Daoy (cell line): ENCODE results near the gene TBC1D19. TPM values are rescaled to one million over a fixed set of nuclear protein-coding genes. Genes with fewer than 3 reads are reported as not detected.
"Not testable (repeated sequence)": the region's sequence is repeated elsewhere in the genome, so short reads cannot be mapped to it uniquely, and the experiment has no call there.

Source experiments
- DNase-seq: peaks from one replicate; pipeline ENCODE4 v3.0.0-alpha.2; 2015; ENCODE audit warnings: low read depth
- total RNA-seq: library from RNA; depleted of rRNA; stranded (reverse); fragments of >200 nt; shearing (Covaris generic); gene quantifications from 2 replicates; pipeline ENCODE4 v1.2.3, GENCODE V29; 2014

TBC1D19 gene
- total RNA-seq, 1 experiment from 2014 or later, result 22.7 TPM

DNA sequence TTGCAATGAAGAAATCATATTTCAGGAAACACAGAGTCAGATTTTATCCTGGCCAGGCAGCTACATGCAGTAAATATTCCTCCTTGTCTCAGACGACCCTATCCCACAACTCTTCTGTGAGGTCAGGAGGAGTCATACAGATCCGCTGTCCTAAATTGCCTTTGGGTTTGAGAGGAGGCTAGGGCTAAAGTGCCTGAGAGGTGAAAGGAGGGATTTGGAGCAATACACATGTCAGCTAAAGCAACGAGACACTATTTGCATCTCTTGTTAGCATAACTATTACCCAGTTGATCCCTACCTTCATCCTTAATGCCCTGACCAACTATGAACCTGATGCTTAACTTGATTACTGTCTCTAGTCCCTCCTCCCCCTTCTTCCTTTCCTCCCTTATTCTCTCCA, 98.6 kb downstream of the TBC1D19 start:
- DNase-seq, result no peak

DNA sequence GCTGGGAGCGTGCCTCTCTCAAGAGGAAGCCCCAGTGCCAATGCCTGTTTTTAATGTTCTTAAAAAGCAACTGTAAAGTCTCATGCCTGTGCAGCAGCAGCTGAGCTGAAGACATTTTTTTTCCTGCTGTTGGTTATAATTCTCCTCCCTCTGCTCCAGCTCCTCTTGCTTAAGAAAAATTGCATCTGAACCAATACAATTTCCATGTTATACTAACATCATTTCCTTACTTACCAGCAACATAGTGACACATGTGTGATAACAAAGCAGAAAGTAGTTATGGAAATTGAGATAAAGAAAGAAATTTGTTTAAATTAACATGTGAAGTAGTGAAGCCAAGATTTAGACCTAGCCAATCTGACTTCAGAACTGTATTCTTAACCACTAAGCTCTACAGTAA, 101.4 kb downstream of the TBC1D19 start:
- no peak for DNase-seq

DNA sequence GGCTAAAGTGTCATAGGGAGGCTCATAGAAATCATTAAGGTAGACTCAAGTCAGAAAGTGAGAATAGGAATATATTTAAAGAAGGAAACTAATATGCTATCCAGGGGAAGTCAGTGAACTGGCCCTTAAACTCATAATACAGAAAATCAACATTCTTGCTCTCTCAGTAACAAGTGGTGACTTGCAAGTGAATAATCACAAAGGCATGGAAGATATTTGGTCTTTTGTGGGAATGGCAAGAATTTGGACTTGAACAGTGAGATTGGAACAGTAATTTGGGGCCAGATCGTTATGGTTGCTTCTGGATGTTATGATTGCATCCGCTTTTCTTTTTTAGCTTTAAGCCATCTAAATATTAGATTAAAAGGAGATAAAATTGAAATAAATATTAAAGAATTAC, 103.8 kb downstream of the TBC1D19 start:
- DNase-seq, result peak; percentile 51

DNA sequence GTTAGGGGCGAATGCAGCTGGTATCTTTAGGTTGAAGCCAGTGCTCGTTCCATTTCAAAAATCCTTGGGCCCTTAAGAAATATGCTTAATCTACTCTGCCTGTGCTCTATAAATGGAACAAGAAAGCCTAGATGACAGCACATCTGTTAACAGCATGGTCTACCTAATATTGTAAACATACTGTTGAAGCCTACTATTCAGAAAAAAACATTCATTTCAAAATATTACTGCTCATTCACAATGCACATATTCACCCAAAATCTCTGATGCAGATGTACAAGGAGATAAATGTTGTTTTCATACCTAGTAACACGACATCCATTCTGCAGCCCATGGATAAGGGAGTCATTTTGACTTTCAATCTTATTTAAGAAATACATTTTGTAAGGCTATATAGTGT, 106.6 kb downstream of the TBC1D19 start:
- DNase-seq, result no peak

DNA sequence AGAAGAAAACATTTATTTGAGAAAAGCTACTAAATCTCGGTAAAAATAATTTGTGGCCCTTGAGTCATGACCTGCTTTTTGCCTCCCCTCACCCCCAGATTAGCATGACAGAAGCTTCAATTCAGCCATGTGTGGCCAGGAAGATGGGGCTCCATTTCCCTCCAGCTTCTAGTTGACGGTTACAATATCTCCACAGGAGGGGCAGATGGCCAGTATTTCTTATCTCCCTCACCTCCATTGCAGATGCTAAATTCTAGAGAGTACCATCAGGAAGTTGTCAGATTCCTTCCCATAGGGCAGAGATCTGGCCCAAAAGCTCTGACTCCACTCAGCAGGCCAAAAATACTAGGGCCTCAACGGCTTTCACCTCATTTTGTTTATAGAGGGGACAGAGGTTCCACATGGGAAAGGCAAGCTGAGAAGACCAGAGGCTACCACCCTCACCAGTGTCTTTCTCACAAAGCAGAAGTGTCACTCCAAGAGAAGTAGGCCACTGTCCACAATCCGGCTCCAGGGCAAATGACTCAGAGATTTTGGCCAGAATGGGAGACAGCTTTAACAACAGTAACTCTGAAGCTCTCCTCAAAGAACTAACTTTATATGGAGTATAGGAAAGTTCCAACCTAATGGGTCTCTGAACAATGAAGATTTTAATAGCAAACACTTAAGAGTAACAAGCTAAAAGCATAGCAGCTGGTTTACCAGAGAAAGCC, 108.3 kb downstream of the TBC1D19 start:
- DNase-seq, result no peak

DNA sequence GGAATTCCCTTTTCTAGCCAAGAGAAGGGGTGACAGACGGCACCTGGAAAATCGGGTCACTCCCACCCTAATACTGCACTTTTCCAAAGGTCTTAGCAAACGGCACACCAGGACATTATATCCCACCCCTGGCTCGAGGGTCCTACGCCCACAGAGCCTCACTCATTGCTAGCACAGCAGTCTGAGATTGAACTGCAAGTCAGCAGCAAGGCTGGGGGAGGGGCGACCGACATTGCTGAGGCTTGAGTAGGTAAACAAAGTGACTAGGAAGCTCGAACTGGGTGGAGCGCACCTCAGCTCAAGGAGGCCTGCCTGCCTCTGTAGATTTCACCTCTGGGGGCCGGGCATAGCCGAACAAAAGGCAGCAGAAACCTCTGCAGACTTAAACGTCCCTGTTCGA, 110.2 kb downstream of the TBC1D19 start:
- not testable (repeated sequence) for DNase-seq

DNA sequence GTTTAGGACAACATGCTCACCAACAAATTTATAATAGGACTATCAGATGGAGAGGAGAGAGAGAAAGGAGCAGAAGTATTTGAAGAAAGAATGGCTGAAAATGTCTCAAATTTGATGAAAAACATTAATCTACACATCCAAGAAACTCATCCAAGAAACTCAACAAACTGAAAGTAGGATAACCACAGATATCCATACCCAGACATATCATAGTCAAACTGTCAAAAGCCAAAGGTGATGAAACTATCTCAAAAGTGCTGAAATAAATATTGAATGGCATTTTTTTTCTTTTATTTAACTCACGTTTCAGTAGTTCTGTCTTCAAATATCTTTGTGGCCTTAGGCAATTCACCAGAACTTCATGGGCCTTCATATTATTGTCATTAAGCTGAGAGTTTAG, 116.2 kb downstream of the TBC1D19 start:
- DNase-seq, result no peak

DNA sequence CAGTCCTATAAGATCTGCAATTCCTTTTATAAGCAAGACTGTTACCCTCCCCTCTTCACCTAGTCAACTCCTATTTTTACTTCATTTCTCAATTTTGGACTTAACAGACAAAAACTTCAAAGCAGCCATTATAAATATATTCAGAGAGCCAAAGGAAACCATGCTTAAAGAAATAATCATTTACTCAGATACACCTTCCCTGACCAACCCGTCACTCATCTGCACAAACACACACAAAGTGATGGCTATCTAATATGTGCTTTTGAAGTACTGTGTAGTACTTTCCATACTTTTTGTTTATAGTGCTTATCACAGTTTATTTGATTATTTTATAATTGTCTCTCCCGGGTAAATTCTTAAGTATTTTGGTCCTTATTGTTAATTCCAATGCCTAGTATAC, 117.2 kb downstream of the TBC1D19 start:
- DNase-seq, result no peak

DNA sequence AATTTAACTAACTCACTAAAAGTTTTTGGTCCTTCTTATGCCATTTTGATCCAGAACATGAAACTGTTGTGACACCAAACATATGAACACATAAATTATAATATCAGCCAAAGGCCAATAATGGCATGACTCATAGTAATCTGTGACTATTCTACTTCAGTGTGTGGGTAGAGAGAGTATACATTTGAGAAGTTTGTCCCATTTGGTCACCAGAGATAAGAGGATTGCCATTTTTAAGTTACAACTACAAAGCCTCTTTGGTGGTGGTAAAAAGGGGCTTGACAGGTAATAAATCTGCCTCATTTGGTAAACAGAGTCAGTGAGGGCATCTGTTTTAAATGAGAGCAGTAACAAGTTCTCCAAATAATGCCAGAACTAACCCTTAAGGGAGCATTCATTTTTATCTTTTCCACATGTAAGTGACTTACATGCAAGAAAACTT, 117.9 kb downstream of the TBC1D19 start:
- DNase-seq, result no peak

DNA sequence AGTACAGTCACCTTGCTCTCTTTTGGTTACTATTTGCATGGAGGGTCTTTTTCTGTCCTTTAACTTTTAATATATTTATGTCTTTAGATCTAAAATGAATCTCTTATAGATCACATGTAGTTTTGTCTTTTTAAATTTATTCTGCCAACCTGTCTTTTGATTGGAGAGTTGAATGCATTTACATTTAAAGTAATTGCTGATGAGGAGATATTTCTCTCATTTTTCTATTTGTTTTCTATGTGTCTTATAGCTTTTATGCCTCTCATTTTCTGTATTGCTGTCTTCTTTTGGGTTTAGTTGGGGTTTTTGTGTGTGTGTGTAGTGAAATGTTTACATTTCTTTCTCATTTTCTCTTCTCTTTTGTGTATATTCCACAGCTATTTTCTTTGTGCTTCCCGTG, 123.5 kb downstream of the TBC1D19 start:
- DNase-seq, result no peak

DNA sequence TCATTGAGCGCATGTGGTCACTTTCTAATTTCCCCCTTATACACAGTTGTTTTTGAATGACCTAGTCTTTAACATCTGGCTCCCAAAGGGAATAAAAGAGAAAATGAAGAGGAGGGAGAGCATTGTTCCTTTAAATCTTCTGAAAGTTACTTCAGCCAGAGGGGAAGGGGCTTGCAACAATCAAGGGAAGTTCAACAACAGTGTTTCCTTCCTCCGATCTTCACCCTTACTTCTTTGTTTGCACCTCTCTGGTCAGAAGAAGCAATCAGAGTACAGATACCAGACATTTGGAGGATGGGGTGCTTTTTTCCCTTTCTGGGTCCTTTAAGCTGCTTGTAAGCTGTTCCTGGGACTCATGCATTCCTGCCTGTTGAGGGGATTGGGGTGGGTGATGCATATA, 125.4 kb downstream of the TBC1D19 start:
- DNase-seq, result no peak

DNA sequence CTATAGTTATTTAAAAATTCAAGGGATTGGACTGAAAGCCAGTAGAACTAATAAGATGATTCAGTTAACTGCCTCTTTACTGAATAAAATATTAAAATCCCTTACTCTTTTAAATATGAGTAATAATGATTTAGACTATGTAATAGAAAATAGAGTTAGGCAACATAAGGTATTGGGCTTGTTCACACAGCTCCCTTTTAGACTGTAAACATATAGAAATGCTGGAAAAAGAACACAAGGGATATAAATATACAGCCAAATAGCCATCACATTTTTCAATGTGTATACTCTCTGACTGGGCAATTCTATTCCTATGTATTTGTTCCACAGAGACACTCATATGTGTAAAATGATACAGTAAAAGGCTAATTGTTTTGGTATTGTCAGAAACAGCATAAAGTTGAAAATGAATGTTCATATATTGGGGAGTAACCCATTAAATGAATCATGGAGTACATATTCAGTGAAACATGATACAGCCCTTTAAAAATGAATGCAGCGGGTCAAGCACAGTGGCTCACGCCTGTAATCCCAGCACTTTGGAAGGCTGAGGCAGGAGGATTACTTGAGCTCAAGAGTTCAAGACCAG, 129.8 kb downstream of the TBC1D19 start:
- no peak for DNase-seq

DNA sequence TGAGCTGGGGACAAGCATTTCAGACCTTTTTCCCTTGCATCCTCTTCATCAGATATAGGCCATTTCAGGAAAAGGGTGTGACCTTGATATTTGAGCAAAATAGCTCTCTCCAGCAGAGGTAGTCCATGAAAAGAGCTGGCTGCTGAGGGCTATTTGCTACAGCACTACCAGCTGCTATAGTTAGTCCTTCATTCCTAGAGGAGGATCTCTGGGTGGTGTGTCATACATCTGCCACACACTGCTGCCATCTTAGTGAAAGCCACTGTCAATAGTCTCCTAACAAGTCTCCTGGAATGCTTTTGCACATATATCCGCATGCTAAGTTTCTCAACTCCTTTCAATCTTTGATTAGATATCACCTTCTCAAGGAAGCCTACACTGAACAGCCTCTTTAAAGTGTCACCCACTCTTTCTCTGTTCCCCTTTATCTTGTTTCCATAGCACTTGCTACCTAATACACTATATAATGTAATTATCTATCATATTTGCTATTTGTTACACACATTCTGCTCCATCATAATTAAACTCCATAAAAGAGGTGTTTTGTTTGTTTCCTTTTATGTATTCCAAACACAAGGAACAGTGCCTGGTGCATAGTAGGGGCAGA, 131.9 kb downstream of the TBC1D19 start:
- no peak for DNase-seq

DNA sequence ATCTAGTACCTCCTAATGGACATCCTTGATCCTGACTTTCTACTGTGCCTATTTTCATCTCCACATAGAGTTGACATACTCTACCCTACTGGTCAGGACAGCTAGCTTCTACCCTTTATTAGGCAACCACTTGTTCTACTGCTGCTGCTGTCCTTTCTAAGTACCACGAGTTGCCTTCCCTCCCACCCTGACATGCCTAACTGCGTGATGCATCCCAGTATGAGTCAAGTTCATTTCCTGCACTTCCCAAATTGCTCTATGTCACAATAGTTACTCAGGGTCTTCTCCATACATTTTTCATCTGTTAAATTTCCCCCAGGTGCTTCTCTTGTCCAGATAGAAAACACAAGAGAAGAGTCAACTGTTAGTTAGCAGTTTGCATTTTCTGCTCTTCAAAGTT, 133.4 kb downstream of the TBC1D19 start:
- peak; percentile 76 for DNase-seq

DNA sequence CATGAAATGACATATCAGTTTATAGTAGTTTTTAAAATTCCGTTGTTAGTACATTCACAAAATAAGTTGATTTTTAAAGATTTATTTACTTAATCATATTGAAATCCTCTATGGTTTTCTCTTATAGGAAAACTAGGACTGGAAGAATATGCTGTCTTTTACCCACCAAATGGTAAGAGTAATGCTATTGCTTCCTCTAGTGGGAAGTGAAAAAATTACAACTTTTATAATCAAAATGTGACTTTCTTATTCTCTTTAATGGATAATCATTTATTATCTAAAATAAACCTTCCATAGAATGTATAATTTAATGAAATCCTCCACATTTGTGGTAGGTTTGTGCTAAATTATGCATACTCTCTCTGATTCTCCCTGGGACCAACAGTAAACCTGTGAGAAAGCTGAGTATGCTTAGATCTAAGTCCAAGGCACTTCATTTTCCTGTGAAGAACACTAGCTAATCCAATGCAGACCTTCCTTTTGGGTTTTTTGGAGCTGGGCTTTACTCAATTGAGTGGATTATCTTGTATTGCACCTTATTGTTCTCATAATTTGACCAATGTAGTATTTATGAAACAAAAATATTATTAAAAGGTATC, 136.2 kb downstream of the TBC1D19 start:
- DNase-seq, result no peak

DNA sequence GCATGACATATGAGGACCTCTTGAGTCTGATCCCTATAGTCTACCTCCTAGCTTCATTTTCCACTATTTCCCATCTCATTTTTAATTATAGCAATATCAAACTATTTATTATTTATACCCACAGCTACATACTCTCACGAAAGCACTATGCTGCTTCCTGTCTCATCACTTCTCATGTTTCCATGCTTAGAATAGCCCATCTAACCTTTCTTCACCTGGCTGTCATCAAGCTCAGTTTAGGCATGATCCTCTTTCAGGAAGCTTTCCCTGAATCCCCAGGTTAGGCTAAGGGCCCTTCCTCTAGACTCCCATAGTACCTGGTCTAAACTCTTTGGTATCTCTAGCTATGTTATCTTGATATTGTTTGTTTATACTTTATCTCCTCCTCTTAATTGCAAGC, 137.8 kb downstream of the TBC1D19 start:
- no peak for DNase-seq

DNA sequence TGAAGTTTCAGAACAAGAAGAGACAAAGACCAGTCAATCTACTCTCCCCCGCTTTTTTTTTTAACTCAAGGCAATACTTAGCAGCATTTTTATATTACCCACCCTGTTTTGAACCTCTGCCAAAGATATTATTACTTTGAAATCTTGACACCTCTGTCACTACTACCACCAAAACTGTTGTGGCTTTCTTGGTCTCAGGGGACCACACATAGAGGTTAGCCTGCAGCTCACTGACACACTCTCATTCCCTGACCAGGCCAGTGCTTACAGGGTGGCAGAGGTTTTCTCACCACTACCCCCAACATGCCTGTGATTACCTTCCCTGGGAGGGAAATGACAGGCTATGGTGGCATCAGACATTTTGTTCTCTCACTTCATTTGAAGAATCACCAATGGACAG, 139.3 kb downstream of the TBC1D19 start:
- DNase-seq, result no peak

DNA sequence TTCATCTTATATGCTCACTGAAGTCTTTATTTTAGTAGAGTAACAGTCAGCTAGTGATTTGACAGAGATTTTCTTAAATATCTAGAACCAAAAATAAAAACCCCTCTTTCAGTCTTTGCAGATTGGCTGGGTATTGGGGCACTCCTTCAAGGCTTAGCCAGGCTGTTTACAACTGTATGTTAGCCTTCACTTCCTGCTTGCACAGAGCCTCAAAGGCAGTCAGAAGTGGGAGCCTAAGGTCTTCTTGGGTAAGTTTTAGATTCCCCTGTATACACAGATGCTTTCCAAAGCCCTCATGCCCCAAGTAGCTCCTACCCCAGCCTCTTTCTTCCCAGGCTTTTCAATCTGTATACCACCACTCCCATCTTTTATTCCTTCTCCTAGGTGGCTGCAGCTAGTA, 140.7 kb downstream of the TBC1D19 start:
- DNase-seq, result no peak

DNA sequence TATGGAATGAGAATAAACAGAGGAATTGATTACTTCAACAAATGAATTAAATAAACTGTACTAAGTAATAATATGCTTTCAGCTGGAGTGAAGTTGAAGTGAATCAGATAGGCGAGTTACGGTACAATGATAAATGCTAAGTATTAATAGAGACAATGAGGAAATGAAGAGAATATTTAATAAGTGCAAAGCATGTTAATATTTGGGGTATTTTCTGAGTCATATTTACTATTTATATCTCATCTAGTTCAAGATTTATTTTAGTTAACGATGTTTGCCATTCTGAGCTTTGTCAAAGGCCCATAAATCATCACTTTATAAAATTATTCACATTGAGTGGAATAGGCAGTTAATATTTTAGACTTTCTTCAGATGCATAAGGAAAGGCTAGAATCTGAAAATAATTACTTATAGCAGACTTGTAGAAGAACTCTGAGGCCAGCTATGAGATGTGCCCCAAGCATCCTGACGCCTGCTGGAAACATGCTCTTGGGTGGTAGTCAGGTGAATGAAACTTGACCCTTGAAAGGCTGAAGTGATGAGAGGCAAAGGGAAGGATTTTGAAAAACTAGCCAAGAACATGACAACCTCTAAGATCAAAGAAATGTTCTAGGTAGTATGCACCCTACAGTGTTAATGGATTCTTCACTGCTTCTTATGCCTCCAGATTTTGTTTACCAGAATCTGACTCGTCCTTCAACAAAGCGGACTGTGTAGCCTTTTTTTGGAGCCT, 142.9 kb downstream of the TBC1D19 start:
- no peak for DNase-seq

DNA sequence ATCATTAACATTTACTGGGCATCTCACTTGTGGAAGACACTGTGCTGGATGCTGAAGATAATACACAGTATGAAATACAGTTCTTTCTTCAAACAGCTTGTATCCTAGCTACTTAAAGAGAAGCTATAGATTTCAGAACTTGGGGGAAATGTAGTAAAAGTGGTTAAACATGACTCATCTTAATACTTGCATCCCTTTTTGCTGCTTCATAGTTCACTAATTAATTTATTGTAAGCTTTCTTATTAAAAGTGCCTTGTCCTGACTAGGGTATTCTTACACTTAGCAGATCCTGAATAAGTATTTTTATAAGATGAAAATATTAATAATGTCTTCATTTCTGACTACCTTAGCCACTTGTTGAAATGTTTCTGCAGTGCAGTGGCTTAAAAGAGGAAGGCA, 144.0 kb downstream of the TBC1D19 start:
- DNase-seq, result no peak

DNA sequence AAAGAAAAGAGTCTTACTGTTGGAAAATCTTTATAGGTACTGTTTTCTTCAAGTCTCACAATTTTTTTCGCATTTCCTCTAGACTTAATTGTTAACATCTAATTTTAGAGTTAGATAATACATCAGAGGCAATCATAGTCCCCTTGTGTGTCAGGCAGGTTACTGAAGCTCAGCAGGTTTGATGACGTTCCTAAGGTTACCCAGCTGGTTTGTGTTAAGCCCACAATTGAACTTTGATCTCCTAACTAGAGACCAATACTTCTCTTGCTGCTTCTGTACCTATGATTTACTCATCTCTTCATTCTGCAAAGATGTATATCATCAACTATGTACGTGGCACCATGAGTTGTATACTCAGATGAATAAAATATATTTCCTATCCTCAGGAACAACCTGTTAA, 145.1 kb downstream of the TBC1D19 start:
- no peak for DNase-seq

DNA sequence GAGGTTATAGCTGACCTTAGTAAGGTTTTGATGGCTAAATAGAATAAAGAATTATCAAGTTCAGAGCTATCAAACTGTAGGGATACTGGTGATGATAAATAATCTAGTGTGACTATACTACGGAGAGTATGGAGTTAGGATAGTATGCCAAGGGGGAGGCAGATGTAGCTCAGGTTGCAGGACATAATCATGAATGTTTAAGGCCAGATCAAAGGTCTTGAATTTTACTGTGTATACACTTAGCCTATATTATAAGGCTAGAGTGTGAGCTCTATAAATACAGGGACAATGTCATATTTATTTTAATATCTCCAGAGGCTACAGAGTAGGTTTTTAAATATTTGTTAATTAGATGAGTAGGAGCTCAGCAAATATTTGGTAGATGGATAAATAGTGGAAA, 145.7 kb downstream of the TBC1D19 start:
- no peak for DNase-seq
